ENCODE results near the gene IGLL1.

DNA sequence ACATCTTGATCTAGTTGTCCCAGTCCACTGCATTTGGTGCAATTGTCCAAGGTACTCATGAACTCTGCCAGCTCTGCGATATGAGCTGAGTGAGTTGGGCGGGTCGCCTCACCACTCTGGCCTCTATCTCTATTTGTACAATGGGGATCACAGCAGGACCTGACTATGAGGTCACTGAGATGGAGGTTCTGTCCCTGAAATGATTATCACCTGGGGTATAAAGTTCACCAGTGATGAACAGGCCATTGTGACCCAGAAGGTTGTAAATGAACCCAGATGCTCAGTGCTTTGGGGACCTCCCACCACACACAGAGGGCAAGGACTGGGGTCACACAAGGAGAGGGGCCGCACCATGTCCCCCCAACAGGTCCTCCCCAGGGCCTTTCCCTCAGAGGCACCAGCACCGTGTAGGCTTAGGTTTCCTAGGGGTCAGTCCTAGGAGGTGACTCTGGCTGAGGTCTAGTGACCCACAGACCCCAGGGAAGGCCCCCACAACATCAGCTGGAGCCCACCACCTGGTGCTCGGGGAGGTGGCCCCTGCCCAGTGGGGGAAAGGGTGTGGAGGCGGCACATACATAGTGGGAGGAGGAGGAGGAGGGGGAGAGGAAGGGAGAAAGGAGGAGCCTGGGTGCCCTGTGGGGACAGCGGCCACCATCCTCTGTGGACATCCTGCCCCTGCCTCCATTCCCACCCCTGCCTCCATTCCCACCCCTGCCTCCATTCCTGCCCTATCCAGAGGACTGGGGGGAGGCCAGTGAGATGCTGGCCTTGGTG, 25.0 kb upstream of the IGLL1 start:
- TF ChIP-seq POLR2A (IDR thresholded peaks at IDR 0.05) = no peak
- TF ChIP-seq, protein P1, sequence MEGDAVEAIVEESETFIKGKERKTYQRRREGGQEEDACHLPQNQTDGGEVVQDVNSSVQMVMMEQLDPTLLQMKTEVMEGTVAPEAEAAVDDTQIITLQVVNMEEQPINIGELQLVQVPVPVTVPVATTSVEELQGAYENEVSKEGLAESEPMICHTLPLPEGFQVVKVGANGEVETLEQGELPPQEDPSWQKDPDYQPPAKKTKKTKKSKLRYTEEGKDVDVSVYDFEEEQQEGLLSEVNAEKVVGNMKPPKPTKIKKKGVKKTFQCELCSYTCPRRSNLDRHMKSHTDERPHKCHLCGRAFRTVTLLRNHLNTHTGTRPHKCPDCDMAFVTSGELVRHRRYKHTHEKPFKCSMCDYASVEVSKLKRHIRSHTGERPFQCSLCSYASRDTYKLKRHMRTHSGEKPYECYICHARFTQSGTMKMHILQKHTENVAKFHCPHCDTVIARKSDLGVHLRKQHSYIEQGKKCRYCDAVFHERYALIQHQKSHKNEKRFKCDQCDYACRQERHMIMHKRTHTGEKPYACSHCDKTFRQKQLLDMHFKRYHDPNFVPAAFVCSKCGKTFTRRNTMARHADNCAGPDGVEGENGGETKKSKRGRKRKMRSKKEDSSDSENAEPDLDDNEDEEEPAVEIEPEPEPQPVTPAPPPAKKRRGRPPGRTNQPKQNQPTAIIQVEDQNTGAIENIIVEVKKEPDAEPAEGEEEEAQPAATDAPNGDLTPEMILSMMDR (IDR thresholded peaks at IDR 0.05) = no peak

All from testis (tissue), 2 donors.